GM18858 (cell line): ENCODE results near the gene PTPRF.

ENCODE experiments used
- ATAC-seq: cut with Tn5 transposase; IDR thresholded peaks from one replicate; pipeline ENCODE4 v1.9.1; 2021; ENCODE audit not compliant: unreplicated experiment

The PTPRF gene

DNA sequence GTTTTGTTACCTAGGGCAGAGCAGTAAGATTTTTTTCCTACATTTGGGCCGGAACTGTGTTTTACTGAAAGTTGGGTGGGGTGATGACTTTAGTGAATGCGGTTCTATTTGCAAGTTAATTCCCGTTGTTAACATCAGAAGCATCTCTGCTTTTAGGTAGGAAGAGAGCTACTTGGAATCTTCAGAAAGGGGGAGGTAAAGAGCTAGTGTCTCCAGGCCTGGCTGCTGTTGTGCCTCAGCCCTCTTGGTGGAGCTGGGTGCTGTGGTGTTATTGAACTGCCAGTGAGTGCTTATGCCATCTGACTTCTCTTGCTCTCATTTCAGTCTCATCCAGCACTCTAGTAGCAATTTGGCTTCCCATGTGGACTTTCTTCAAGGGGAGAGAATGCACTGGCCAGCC, 122.7 kb downstream of the PTPRF start:
- ATAC-seq = no peak

DNA sequence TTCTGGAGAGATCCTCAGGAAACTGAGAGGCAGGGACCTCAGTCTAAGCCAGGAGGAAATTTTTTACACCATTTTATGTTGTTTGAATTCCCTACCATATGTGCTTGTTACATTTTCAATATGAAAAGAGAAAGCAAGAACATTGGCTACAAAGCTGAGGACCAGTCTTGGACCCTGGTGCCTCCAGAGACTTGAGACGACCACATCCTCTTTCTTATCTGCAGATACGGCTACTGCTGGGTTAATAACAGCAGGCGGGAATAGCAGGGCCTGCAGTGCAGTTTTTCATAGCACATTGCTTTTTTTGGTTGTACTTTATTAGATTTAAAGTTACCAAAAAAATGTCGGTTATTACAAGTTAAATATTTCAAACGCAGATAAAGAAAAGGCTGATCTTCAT, 123.2 kb downstream of the PTPRF start:
- ATAC-seq = no peak

DNA sequence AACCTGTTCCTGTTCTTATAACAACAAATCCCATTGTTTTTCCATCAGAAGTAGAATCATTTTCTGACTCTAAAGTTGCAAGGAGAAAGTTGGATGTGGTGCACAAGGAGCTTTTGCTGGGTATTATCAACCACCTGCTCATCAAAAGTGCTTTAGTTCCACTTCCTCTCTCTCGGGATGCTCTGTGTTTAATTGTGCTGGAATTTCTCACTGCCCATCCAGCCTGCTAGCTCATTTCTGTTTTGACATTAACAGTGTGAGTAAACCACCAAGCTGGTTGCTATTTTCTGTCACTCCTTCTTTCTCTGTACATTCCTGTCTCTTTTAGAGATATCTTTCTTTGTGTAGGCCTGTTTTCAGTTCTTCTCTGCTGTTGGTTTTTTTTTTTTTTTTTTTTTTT, 125.3 kb downstream of the PTPRF start:
- ATAC-seq = no peak

DNA sequence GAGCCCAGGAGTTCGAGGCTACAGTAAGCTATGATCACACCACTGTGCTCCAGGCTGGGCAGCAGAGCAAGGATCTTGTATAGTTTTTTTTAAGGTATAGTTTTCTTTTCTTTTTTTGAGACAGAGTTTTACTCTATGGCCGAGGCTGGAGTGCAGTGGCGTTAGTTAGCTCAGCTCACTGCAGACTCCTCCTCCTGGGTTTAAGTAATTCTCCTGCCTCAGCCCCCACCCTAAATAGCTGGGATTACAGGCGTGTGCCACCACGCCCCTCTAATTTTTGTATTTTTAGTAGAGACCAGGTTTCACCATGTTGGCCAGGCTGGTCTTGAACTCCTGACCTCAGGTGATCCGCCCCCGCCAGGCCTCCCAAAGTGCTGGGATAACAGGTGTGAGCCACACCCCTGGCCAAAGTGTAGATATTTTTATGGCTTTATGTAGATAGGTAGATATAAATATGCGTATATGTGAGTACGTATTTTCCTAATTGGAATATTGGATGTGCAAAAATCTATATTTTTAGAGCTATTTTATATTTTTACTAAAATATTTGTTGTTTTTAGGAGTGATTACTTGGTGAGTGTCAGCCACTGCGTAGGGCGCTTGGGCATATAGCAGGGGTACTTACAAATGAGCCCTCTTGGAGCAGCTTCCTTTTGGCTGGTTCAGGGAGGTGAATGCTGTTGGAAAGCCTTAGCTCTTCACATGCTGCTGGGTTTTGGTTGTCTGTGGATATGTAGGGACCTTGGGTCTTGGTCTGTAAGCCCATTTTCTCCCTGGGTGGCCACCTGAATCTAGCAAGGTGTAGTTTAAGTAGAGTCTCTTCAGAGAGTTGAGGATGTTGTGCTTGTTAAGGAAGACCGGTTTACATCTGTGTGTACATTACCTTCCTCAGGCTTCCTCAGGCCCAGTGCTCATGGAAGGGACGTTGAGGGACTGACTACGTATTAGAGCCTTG, 128.8 kb downstream of the PTPRF start:
- ATAC-seq = no peak

DNA sequence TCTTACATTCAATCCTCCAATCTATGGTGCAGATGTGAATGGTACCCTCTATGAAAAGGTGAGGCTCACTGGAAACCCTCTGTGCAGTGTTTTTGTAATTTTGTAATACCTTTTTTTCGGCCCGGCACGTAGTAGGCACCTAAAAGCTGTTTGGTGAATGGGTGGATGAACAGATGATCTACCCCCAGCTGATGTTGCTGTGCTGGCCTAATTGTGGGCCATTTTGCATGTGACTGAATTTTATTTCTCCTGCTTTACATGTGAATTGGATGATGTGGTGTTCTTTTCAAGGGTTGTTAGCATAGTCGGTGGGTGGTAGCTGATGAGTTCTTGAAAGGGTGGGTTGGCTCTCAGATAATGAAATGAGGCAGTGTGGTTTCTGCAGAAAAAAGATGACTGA, 129.7 kb downstream of the PTPRF start:
- ATAC-seq = no peak

DNA sequence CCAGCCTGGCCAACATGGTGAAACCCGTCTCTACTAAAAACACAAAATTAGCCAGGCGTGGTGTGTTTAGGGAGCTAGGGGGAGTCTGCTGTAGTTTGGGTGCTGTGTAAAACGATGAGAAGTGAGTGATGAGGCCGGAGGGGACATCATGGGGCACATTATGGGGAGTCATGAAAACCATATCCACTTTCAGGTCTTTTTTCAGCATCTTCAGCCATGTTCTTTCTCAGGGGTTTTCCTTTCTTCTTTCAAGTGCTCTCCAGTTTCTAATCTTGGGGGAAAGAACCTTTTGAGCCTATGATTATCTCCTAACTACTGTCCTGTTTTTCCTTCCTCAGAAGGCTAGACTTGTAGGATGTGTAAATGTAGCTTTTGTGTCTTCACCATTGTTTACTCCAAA, 133.7 kb downstream of the PTPRF start:
- no peak for ATAC-seq

DNA sequence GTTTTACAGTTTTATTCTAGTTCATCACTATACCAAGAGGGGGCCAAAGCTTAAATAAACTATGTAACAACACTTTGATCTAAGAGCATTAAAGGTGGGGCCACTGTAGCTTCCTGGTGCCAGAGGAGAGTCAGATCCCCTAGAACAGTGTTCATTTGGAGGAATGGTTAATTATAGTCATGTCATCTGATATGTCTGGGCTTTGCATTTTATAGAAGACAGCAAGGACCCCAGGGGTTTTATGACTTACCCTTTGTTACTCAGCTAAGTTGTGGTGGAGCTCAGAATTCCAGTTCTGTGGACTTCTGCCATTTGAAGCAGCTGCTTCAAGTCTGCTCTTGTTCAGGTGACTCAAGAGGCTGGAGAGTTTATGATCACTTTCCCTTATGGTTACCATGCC, 135.9 kb downstream of the PTPRF start:
- no peak for ATAC-seq

DNA sequence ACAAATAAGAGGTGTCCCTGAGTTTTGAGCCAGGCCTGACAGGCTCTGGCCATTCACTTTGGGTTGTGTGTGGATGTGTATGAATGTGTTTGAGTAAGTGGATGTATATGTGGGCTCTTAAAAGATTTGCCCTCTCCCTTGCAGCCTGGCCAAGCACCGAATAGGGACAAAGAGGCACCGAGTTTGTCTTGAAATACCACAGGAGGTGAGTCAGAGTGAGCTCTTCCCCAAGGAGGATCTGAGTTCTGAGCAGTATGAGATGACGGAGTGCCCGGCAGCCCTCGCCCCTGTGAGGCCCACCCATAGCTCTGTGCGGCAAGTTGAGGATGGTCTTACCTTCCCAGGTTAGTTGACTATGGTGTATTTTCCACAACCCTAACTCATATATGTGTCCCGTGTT, 138.3 kb downstream of the PTPRF start:
- ATAC-seq = no peak

DNA sequence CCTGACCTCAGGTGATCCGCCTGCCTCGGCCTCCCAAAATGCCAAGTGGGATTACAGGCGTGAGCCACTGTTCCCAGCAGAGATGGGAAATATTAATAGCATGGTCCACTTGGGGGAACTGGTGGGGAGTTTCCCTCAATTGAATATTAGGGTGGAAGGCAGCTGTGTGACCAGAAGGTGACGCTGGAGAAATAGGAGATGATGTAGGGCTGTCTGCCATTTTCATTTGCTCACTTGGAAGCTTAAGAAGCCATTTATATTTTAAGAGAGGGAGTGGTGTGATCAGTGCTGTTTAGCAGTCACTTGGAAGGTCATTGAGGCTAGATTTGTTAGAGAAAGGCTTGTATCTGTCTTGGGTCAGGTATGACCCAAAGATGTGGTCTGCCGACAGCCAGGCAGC, 139.2 kb downstream of the PTPRF start:
- no peak for ATAC-seq

DNA sequence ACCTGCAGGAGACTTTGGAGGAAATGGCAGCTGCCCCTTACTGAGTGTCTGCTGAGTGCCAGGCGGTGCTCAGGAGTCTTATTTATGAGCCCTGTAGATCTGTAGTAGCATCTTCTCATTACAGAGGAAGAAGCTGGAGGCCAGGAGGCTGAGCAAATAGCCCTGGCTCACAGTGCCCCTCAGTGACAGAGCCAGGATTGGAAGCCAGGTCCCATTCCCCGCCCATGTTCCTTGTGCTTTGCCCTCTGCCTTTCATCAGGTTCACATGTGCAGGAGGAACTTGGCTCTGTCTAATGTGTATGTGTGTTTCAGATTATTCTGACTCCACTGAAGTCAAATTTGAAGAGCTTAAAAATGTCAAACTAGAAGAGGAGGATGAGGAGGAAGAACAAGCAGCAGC, 140.5 kb downstream of the PTPRF start:
- ATAC-seq = no peak

DNA sequence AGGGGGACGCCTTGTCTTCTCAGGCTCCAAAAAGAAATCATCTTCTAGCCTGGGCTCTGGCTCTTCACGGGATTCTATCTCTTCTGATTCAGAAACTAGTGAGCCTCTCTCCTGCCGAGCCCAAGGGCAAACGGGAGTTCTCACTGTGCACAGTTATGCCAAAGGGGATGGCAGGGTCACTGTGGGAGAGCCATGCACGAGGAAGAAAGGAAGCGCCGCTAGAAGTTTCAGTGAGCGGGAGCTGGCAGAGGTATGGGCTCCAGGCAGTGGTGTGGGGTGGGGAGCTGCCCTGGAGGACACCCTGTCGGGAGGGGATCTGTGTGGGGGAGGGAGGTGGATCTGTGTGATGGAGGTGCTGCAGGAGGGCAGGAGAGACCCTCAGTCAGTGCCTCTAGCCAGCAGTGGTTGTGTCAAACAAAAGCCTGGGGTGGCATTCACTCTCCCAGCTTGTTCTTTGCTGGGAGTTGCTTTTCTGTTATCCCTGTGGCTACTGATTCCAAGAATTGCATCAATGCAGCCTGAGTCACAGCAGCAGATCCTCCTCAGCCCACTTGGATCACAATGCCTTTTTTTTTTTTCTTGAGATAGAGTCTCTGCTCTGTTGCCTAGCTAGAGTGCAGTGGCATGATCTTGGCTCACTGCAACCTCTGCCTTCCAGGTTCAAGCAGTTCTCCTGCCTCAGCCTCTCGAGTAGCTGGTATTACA, 141.1 kb downstream of the PTPRF start:
- ATAC-seq = no peak

DNA sequence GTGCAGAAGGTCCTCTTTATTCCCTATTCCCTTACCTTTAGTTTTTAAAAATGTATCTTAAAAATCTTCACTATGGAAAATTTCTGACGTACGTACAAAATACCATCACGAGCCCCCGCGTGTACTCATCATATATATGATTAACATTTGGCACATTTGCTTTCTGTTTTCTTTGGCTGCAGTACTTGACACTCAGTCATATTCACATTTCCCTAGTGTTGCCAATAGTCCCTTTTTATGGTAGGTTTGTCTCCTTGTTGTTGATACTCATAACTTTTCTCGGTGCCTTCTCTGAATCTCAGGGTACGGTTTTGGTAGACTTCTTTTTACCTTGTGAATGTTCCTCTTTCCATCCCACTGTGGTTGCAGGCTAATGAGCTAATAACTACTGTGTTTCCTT, 142.6 kb downstream of the PTPRF start:
- ATAC-seq = no peak
